ENCODE data around the gene LEMD2. TPM values are rescaled to one million over a fixed set of nuclear protein-coding genes. Genes with fewer than 3 reads are reported as not detected.

The LEMD2 gene
- polyA plus RNA-seq, 3 donors, result 11.4 to 59.5 (median 13.8) TPM

- Mint-ChIP-seq H3K27ac (no peak overlapping the region), H3K36me3 (peaks cover 98% of the 10 kb centered on the region in 2 donors), H3K4me1 (no peaks in the 10 kb centered on the region), H3K4me3 (no peak overlapping the region), H3K27me3 (ENCODE audit: low read depth in 3 of 3) (peaks cover 0 to 2% (median 0%) of the 10 kb centered on the region in 3 donors), H3K9me3 (no peaks in the 10 kb centered on the region)
- H3K27ac ChIP-seq (ENCODE audit: low read depth in 1 of 2, low read length in 2 of 2), result no peak overlapping the region
- no peak overlapping the region for H3K4me3 ChIP-seq (replicated peaks in 1 of 3; ENCODE audit: low read depth in 2 of 3, low read length in 3 of 3)
- H3K27me3 ChIP-seq (ENCODE audit: control insufficient read depth in 2 of 2, insufficient read depth in 2 of 2, low read length in 2 of 2), result no peaks in the 10 kb centered on the region
- no peaks in the 10 kb centered on the region for H3K9me3 ChIP-seq (replicated peaks in 1 of 2; ENCODE audit: control insufficient read depth in 1 of 2, insufficient read depth in 1 of 2, low read length in 2 of 2)
- H3K4me2 ChIP-seq (replicated peaks; ENCODE audit: extremely low read depth, low read length, poor library complexity, severe bottlenecking), result no peak overlapping the region
- no peak for DNase-seq
- peaks cover 14% of the 10 kb centered on the region for H3K79me2 ChIP-seq (ENCODE audit: insufficient read depth, low read length)
- WGBS (ENCODE audit: insufficient coverage), result 95% methylated on average over 3 of the region's 7 CpGs
- no peak overlapping the region for H3K9ac ChIP-seq (ENCODE audit: insufficient read depth, low read length, poor library complexity, severe bottlenecking)
- no peak overlapping the region for H2AFZ ChIP-seq (ENCODE audit: insufficient read depth, low read depth, low read length, poor library complexity, severe bottlenecking)
- no peak for TF ChIP-seq CTCF (IDR thresholded peaks at IDR 0.05)
- H3K4me1 ChIP-seq (ENCODE audit: control insufficient read depth in 1 of 2, insufficient read depth in 2 of 2, low read length in 2 of 2), result no peaks in the 10 kb centered on the region
- peaks cover 70% of the 10 kb centered on the region for H4K20me1 ChIP-seq (ENCODE audit: insufficient read depth, low read length)
- peaks cover 98 to 100% of the 10 kb centered on the region in 2 donors for H3K36me3 ChIP-seq (replicated peaks in 1 of 2; ENCODE audit: control insufficient read depth in 1 of 2, insufficient read depth in 2 of 2, low read length in 2 of 2)
- intact Hi-C loops (cut with micrococcal nuclease), result loop anchor here (5.0 to 10.0 kb wide), 2 partner anchors 38 to 376 kb away; no protein-coding TSS in a partner anchor
These were observed 9.6 kb downstream of the LEMD2 start for GRCh38 chr6:33779290-33779689.

GRCh38 chr6:33778444-33779121 lies 10.3 kb downstream of the LEMD2 start:
- peak overlapping the region in 1 of 7 donors; percentile 65 for H3K27ac Mint-ChIP-seq
- Histone ChIP-seq H4K20me1 (ENCODE audit: insufficient read depth, low read length) (peaks cover 66% of the 10 kb centered on the region), H3K27me3 (ENCODE audit: control insufficient read depth in 2 of 2, insufficient read depth in 2 of 2, low read length in 2 of 2) (no peaks in the 10 kb centered on the region), H3K4me2 (replicated peaks; ENCODE audit: extremely low read depth, low read length, poor library complexity, severe bottlenecking) (no peak overlapping the region), H3K4me3 (replicated peaks in 1 of 3; ENCODE audit: low read depth in 2 of 3, low read length in 3 of 3) (no peak overlapping the region), H3K9ac (ENCODE audit: insufficient read depth, low read length, poor library complexity, severe bottlenecking) (no peak overlapping the region), H3K27ac (ENCODE audit: low read depth in 1 of 2, low read length in 2 of 2) (no peak overlapping the region), H3K9me3 (replicated peaks in 1 of 2; ENCODE audit: control insufficient read depth in 1 of 2, insufficient read depth in 1 of 2, low read length in 2 of 2) (no peaks in the 10 kb centered on the region), H3K79me2 (ENCODE audit: insufficient read depth, low read length) (peaks cover 8% of the 10 kb centered on the region), H3K36me3 (replicated peaks in 1 of 2; ENCODE audit: control insufficient read depth in 1 of 2, insufficient read depth in 2 of 2, low read length in 2 of 2) (peaks cover 96 to 99% of the 10 kb centered on the region in 2 donors), H3K4me1 (ENCODE audit: control insufficient read depth in 1 of 2, insufficient read depth in 2 of 2, low read length in 2 of 2) (no peaks in the 10 kb centered on the region), H2AFZ (ENCODE audit: insufficient read depth, low read depth, low read length, poor library complexity, severe bottlenecking) (no peak overlapping the region)
- no peak overlapping the region for H3K4me3 Mint-ChIP-seq
- DNase-seq, result no peak
- no peaks in the 10 kb centered on the region for H3K4me1 Mint-ChIP-seq
- H3K27me3 Mint-ChIP-seq (ENCODE audit: low read depth in 3 of 3), result peaks cover 0 to 2% (median 0%) of the 10 kb centered on the region in 3 donors
- peaks cover 97 to 98% of the 10 kb centered on the region in 2 donors for H3K36me3 Mint-ChIP-seq
- TF ChIP-seq CTCF (IDR thresholded peaks at IDR 0.05), result no peak
- intact Hi-C loops (cut with micrococcal nuclease), result loop anchor here (5.0 to 10.0 kb wide), 2 partner anchors 39 to 376 kb away; no protein-coding TSS in a partner anchor
- WGBS (ENCODE audit: insufficient coverage), result 97% methylated on average over 6 of the region's 12 CpGs
- H3K9me3 Mint-ChIP-seq, result no peaks in the 10 kb centered on the region

Measured in CD14-positive monocyte (primary cell).